ENCODE data around the gene NPC2. TPM values are rescaled to one million over a fixed set of nuclear protein-coding genes. Genes with fewer than 3 reads are reported as not detected.

NPC2 gene
- total RNA-seq, 2 experiments from 2014 or later: 32.5 to 36.8 TPM

DNA sequence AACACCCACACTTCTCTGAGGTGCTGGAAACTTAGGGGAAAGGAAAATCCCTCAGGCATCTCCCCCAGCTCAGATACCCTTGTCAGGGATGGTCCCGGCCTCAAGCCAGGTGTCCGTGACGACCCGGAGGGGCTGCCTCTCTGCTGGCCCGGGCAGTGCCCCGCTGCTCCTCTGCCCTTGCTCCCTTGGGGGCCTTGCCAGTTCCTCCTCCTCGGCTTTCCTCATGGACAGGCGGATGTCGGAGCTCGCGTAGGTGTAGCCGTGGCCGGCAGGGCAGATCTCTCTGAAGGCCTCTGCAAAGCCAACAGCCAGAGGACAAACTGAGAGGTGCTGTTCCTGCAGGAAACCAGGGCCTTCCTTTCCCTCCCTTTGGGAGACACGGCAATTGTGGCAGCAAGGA is 35.3 kb upstream of the NPC2 start:
- Mint-ChIP-seq H3K27ac (no peak overlapping the region), H3K9me3 (no peaks in the 10 kb centered on the region), H3K4me3 (no peak overlapping the region), H3K27me3 (no peaks in the 10 kb centered on the region), H3K4me1 (ENCODE audit: low read depth) (no peaks in the 10 kb centered on the region), H3K36me3 (ENCODE audit: low read depth) (no peaks in the 10 kb centered on the region)
- Histone ChIP-seq H3K4me1 (ENCODE audit: insufficient read depth, low read length) (no peaks in the 10 kb centered on the region), H3K4me3 (ENCODE audit: low read length) (no peak overlapping the region), H3K27ac (ENCODE audit: low read depth in 1 of 2, low read length in 2 of 2) (no peak overlapping the region), H3K9me3 (ENCODE audit: control insufficient read depth in 1 of 2, insufficient read depth in 1 of 2, low read length in 2 of 2) (peaks cover 0 to 3% of the 10 kb centered on the region in 2 experiments), H3K36me3 (ENCODE audit: insufficient read depth, low read length) (no peaks in the 10 kb centered on the region), H3K27me3 (ENCODE audit: control insufficient read depth in 1 of 2, insufficient read depth in 2 of 2, low read length in 2 of 2) (peaks cover 0 to 2% of the 10 kb centered on the region in 2 experiments)
- ChIA-PET CTCF (no interaction called here), POLR2A (no interaction called here)
- ATAC-seq (ENCODE audit: poor library complexity) (no peak), DNase-seq (no peak)
- intact Hi-C loops (cut with DNase I, micrococcal nuclease): no loop called here
- TF ChIP-seq CTCF (IDR thresholded peaks at IDR 0.05): no peak

- CTCF ChIA-PET: no interaction called here
- H3K4me3 Mint-ChIP-seq: no peak overlapping the region
- no peaks in the 10 kb centered on the region for H3K36me3 Mint-ChIP-seq (ENCODE audit: low read depth)
- no peaks in the 10 kb centered on the region for H3K27me3 Mint-ChIP-seq
- DNase-seq (no peak), ATAC-seq (ENCODE audit: poor library complexity) (no peak)
- Histone ChIP-seq H3K36me3 (ENCODE audit: insufficient read depth, low read length) (no peaks in the 10 kb centered on the region), H3K4me3 (ENCODE audit: low read length) (no peak overlapping the region), H3K27ac (ENCODE audit: low read depth in 1 of 2, low read length in 2 of 2) (no peak overlapping the region), H3K27me3 (ENCODE audit: control insufficient read depth in 1 of 2, insufficient read depth in 2 of 2, low read length in 2 of 2) (peaks cover 0 to 2% of the 10 kb centered on the region in 2 experiments), H3K9me3 (ENCODE audit: control insufficient read depth in 1 of 2, insufficient read depth in 1 of 2, low read length in 2 of 2) (peaks cover 0 to 3% of the 10 kb centered on the region in 2 experiments), H3K4me1 (ENCODE audit: insufficient read depth, low read length) (no peaks in the 10 kb centered on the region)
- intact Hi-C loops (cut with DNase I, micrococcal nuclease): no loop called here
- TF ChIP-seq CTCF (IDR thresholded peaks at IDR 0.05): no peak
- H3K4me1 Mint-ChIP-seq (ENCODE audit: low read depth): no peaks in the 10 kb centered on the region
- POLR2A ChIA-PET: no interaction called here
- H3K27ac Mint-ChIP-seq: no peak overlapping the region
- no peaks in the 10 kb centered on the region for H3K9me3 Mint-ChIP-seq
Observed at GRCh38 chr14:74527736-74528280, 34.7 kb upstream of the NPC2 start.

DNA sequence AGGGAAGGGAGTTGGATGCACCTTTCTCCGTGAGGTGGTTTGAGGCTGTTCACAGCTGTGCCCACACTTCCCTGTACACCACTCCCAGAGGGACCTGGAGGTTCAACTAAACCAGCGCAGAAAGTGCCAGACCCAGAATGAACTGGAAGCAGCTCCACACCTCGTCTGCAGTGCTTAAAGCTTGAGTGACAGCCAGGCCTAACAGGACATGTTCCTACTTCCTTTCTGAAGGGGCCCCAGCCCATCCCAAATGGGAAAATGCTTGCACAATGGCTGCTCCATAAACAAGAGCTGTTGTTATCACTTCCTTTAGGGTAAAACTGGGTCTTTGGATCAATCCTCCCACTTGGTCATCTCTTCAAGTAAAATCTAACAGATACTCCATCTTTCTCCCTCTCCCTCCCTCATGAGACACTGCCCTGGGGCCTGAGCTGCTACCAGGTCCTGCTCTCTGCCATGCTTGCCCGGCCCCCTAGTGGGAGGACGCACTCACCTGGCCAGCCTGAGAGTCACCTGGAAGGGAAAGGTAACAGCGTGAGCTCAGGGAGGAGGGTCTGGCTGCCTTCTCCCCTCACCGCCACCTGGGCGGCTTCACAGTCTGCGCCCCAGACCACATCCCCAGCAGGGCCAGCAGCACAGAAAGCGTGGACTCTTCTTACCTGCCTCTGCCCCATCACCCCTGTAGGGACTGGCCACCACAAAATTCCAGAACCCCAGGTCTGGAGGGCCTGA is 33.9 kb upstream of the NPC2 start:
- Histone ChIP-seq H3K9me3 (ENCODE audit: control insufficient read depth in 1 of 2, insufficient read depth in 1 of 2, low read length in 2 of 2) (peaks cover 0 to 3% of the 10 kb centered on the region in 2 experiments), H3K4me1 (ENCODE audit: insufficient read depth, low read length) (no peaks in the 10 kb centered on the region), H3K27ac (ENCODE audit: low read depth in 1 of 2, low read length in 2 of 2) (no peak overlapping the region), H3K27me3 (ENCODE audit: control insufficient read depth in 1 of 2, insufficient read depth in 2 of 2, low read length in 2 of 2) (peaks cover 0 to 2% of the 10 kb centered on the region in 2 experiments), H3K4me3 (ENCODE audit: low read length) (no peak overlapping the region), H3K36me3 (ENCODE audit: insufficient read depth, low read length) (no peaks in the 10 kb centered on the region)
- ATAC-seq (ENCODE audit: poor library complexity): no peak
- peak in 1 of 14 experiments; percentile 16 for DNase-seq
- Mint-ChIP-seq H3K4me1 (ENCODE audit: low read depth) (no peaks in the 10 kb centered on the region), H3K27me3 (no peaks in the 10 kb centered on the region), H3K36me3 (ENCODE audit: low read depth) (no peaks in the 10 kb centered on the region), H3K27ac (no peak overlapping the region), H3K4me3 (no peak overlapping the region), H3K9me3 (no peaks in the 10 kb centered on the region)
- CTCF ChIA-PET: no interaction called here
- intact Hi-C loops (cut with DNase I, micrococcal nuclease): no loop called here
- TF ChIP-seq CTCF (IDR thresholded peaks at IDR 0.05): no peak
- POLR2A ChIA-PET: no interaction called here

Measured in CD4-positive, alpha-beta T cell (primary cell).